Naive thymus-derived CD8-positive, alpha-beta T cell (primary cell): ENCODE data around the gene DNASE2. TPM values are rescaled to one million over a fixed set of nuclear protein-coding genes. Genes with fewer than 3 reads are reported as not detected.
A peak's percentile ranks its signal among the peaks of the same experiment; 100 is the strongest.
"Not testable (repeated sequence)": the region's sequence is repeated elsewhere in the genome, so short reads cannot be mapped to it uniquely, and the experiment has no call there.

Source experiments
- ATAC-seq, 2 donors: fragments of 150-1000 bp; cut with Tn5 transposase in 1 of 2; sonication (Bioruptor Pico), chemical (Tn5 transposase) in 1 of 2; 1 replicate in 1 of 2; 2 replicates in 1 of 2; pipeline ENCODE4 v1.10.0; 2021; ENCODE audit warnings: mild to moderate bottlenecking in 2 of 2, moderate library complexity in 2 of 2
- POLR2A ChIA-PET: fragments of 350-600 bp; sonication (Branson Sonifier 250); formaldehyde crosslinking; loops from one replicate; lab custom pipeline; 2021; ENCODE audit warnings: antibody characterized with exemption; lab: Charles Lee
- DNase-seq, 10 donors: peaks; one replicate each; pipeline versions ENCODE4 v3.0.0 to v3.0.0-alpha.2; 2020 to 2022
- H3K27ac Mint-ChIP-seq, 10 donors: one replicate each; pipeline ENCODE4 v1.8.0; 2020 to 2022; ENCODE audit warnings: mild to moderate bottlenecking in 10 of 10, mixed read lengths in 10 of 10, moderate library complexity in 4 of 10, inconsistent platforms in 1 of 10
- H3K27me3 Mint-ChIP-seq, 5 donors: one replicate each; pipeline ENCODE4 v1.8.0; 2021 to 2022; ENCODE audit warnings: mixed read lengths in 5 of 5
- H3K36me3 Mint-ChIP-seq, 3 donors: one replicate each; pipeline ENCODE4 v1.8.0; 2020 to 2022; ENCODE audit warnings: mixed read lengths in 3 of 3, mild to moderate bottlenecking in 2 of 3, inconsistent platforms in 1 of 3
- H3K4me1 Mint-ChIP-seq, 4 donors: one replicate each; pipeline ENCODE4 v1.8.0; 2021 to 2022; ENCODE audit warnings: mixed read lengths in 4 of 4
- H3K4me3 Mint-ChIP-seq, 10 donors: one replicate each; pipeline ENCODE4 v1.8.0; 2020 to 2022; ENCODE audit warnings: mild to moderate bottlenecking in 10 of 10, mixed read lengths in 10 of 10, moderate library complexity in 6 of 10, inconsistent platforms in 1 of 10
- H3K9me3 Mint-ChIP-seq, 9 donors: one replicate each; pipeline ENCODE4 v1.8.0; 2020 to 2022; ENCODE audit warnings: mixed read lengths in 9 of 9, mild to moderate bottlenecking in 3 of 9, inconsistent platforms in 1 of 9, moderate library complexity in 1 of 9
- polyA plus RNA-seq, 3 donors: library from polyadenylated mRNA; unstranded; fragments of 300-500 nt; fragmentation: Illumina TruSeq; gene quantifications; one replicate each; pipeline ENCODE4 v1.2.3, GENCODE V29; 2021
- total RNA-seq, 8 experiments: library from RNA in 2 of 8; stranded (reverse) in 2 of 8; gene quantifications; one replicate each; pipeline ENCODE4 v1.2.3 and lab custom pipeline; 2021 to 2026

DNASE2 gene
- total and polyA plus RNA-seq, 5 experiments from 2014 or later: 26.2 to 49.5 (median 46.1) TPM

DNA sequence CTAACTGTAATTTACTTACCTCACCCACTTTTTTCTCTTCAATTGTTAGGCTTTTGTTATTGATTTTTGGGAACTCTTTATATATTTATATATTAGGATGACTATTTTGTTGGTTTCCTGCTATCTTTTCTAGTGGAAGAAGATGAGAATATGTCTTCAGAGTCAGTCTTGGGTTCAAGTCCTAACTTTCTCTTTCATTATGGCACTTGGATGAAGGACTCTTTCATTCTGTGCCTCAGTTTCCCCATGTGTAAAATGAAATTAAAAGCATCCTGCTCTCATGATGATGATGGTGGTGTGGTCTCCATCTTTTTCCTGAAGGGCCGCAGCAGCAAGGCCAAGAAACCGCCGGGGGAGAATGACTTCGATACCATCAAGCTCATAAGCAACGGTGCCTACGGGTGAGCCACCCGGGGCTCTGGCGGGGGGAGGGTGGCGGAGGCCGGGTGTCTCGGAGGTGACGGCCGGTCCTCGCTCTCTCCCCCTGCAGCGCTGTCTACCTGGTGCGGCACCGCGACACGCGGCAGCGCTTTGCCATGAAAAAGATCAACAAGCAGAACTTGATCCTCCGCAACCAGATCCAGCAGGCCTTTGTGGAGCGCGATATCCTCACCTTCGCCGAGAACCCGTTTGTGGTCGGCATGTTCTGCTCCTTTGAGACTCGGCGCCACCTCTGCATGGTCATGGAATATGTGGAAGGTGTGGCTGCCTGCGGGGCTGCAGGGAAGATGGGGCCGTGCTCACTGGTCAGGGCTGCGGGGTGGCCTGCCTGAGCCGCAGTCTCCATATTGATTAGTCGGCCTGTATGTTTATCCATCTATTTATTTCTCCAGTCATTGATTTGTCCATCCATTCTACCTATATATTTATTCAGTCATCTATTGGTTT is 23.0 kb downstream of the DNASE2 start:
- no peak for ATAC-seq
- peaks cover 0 to 2% (median 0%) of the 10 kb centered on the region in 5 donors for H3K27me3 Mint-ChIP-seq
- peak in 1 of 10 donors; percentile 58 for DNase-seq
- POLR2A ChIA-PET: interaction anchor here (0.6 kb wide), 1 partner anchor 27 kb away, joined by 3 read pairs; no protein-coding TSS in a partner anchor
- no peaks in the 10 kb centered on the region for H3K4me1 Mint-ChIP-seq
- H3K36me3 Mint-ChIP-seq: peaks cover 0 to 8% (median 2%) of the 10 kb centered on the region in 3 donors
- peaks cover 0 to 18% (median 3%) of the 10 kb centered on the region in 9 donors for H3K9me3 Mint-ChIP-seq
- no peak overlapping the region for H3K4me3 Mint-ChIP-seq
- no peak overlapping the region for H3K27ac Mint-ChIP-seq

DNA sequence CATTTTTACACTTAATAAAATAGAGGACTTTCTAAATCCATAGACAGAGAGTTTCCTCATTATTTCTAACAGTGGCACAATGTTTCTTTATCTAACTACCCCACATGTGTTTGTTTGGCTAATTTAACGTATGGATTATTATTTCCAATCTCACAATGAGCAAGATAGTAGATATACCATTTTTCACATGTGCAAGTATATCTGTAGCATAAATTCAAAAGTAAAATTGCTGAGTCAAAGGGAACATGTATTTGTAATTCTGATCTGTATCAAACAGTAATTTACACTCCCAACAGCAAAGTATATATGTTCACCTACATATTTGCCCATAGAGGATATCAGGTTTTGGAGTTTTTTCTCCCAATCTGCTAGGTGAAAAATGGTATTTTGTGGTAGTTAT is 24.6 kb downstream of the DNASE2 start:
- no peak overlapping the region for H3K4me3 Mint-ChIP-seq
- peaks cover 0 to 18% (median 3%) of the 10 kb centered on the region in 9 donors for H3K9me3 Mint-ChIP-seq
- no peak overlapping the region for H3K27ac Mint-ChIP-seq
- DNase-seq (no peak), ATAC-seq (no peak)
- peaks cover 0 to 8% (median 2%) of the 10 kb centered on the region in 3 donors for H3K36me3 Mint-ChIP-seq
- H3K27me3 Mint-ChIP-seq: peaks cover 0 to 2% (median 0%) of the 10 kb centered on the region in 5 donors
- H3K4me1 Mint-ChIP-seq: no peaks in the 10 kb centered on the region
- POLR2A ChIA-PET: interaction anchor here (0.6 kb wide), 1 partner anchor 26 kb away, joined by 3 read pairs; no protein-coding TSS in a partner anchor

DNA sequence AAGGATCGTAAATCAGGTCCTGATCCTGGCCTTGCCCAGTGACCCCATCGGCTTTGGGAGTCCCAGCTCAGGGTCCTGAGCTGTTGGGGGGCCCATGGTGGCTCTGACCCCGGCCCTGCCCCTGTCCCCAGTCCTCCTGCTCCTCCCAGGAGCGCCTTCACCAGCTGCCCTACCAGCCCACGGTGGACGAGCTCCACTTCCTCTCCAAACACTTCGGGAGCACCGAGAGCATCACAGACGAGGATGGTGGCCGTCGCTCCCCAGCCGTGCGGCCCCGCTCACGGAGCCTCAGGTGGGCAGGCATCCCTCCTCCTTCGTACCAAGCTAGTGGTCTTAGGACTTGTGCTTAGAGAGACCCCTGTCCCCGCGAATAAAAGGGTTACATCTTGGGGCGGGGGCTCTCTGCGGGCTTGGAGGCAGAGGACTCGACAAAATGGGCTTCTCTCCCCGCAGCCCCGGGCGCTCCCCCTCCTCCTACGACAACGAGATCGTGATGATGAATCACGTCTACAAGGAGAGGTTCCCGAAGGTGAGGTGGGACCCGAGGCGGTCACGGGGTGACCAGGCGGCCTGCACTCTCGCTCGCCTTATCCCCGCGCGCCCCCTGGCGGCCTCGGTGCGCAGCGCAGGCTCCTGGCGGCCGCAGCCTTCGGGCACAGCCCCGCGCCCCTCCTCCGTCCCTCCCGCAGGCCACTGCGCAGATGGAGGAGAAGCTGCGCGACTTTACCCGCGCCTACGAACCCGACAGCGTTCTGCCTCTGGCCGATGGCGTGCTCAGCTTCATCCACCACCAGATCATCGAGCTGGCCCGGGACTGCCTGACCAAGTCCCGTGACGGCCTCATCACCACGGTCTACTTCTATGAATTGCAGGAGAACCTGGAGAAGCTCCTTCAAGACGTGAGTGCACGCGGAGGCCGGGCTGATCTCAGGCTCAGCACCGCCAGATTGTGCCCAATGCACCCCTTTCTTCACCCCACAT is 33.8 kb downstream of the DNASE2 start:
- peak overlapping the region in 8 of 10 donors; percentile 29 to 67 (median 50) for H3K4me3 Mint-ChIP-seq
- peaks cover 0 to 2% (median 0%) of the 10 kb centered on the region in 3 donors for H3K36me3 Mint-ChIP-seq
- peak overlapping the region in 1 of 10 donors; percentile 76 for H3K27ac Mint-ChIP-seq
- DNase-seq (peak; percentile 56 to 85 (median 79)), ATAC-seq (peak; percentile 94 to 98)
- peaks cover 16 to 46% (median 28%) of the 10 kb centered on the region in 5 donors for H3K27me3 Mint-ChIP-seq
- POLR2A ChIA-PET: interaction anchor here (0.5 to 2.1 kb wide), 10 partner anchors 15 to 1842 kb away, joined by 3 to 8 read pairs (median 4); no protein-coding TSS in a partner anchor
- H3K9me3 Mint-ChIP-seq: no peaks in the 10 kb centered on the region
- peaks cover 3 to 7% (median 6%) of the 10 kb centered on the region in 4 donors for H3K4me1 Mint-ChIP-seq

DNA sequence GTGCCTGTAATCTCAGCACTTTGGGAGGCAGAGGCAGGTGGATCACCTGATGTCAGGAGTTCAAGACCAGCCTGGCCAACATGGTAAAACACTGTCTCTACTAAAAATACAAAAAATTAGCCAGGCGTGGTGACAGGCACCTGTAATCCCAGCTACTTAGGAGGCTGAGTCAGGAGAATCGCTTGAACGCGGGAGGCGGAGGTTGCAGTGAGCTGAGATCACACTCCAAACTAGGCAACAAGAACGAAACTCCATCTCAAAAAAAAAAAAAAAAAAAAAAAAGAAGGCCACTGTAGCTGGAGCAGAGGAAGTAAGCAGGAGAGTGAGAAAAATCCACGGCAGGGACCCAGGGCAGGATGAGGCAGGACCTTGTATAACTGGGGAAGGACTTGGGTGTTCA is 34.6 kb downstream of the DNASE2 start:
- Mint-ChIP-seq H3K4me3 (peak overlapping the region in 1 of 10 donors; percentile 6), H3K4me1 (peaks cover 7 to 11% (median 9%) of the 10 kb centered on the region in 4 donors), H3K27me3 (peaks cover 21 to 52% (median 34%) of the 10 kb centered on the region in 5 donors)
- H3K27ac Mint-ChIP-seq, DNase-seq, ATAC-seq, H3K9me3 Mint-ChIP-seq, H3K36me3 Mint-ChIP-seq: not testable (repeated sequence)
- POLR2A ChIA-PET: interaction anchor here (0.6 to 2.1 kb wide), 6 partner anchors 46 to 1843 kb away, joined by 3 to 8 read pairs (median 4); no protein-coding TSS in a partner anchor

DNA sequence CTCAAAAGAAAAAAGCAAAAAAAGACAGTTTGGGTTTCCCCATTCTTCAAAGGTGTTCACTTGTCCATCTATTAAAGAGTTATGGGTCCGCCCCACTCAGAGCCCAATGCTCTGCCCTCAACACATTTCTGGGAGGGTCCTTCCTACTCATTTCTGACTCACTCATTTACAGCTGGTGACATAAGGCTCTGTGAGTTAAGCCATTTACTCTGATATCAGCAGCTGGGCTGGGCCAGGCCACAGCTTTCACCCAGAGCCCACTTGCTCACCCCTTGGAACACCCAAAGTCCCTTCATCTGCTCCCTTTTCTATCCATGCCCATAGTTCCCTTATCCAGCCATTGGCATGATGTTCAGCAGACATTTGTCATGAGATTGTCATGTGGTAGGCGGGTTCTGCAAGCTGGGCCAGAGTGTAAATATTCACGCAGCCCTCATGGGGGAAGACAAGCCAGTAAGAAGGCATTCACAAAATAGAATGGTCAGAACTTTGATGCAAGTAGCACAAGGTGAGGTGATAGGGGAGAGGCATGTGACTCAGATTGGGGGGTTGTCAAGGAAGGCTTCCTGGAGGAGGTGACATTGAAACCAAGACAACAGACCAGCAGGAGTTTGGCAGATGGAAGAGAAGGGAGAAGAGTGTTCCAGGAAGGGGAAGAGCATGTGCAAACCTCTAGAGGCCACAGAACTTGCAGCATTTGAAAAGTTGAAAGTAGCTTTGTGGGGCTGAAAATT is 37.1 kb downstream of the DNASE2 start:
- Mint-ChIP-seq H3K27ac (no peak overlapping the region), H3K36me3 (peaks cover 0 to 11% (median 2%) of the 10 kb centered on the region in 3 donors), H3K27me3 (peaks cover 38 to 75% (median 56%) of the 10 kb centered on the region in 5 donors), H3K9me3 (no peaks in the 10 kb centered on the region), H3K4me3 (no peak overlapping the region), H3K4me1 (peaks cover 21 to 31% (median 29%) of the 10 kb centered on the region in 4 donors)
- DNase-seq: no peak
- no peak for ATAC-seq
- POLR2A ChIA-PET: interaction anchor here (0.5 kb wide), 2 partner anchors 36 to 117 kb away, joined by 3 to 5 read pairs; no protein-coding TSS in a partner anchor

DNA sequence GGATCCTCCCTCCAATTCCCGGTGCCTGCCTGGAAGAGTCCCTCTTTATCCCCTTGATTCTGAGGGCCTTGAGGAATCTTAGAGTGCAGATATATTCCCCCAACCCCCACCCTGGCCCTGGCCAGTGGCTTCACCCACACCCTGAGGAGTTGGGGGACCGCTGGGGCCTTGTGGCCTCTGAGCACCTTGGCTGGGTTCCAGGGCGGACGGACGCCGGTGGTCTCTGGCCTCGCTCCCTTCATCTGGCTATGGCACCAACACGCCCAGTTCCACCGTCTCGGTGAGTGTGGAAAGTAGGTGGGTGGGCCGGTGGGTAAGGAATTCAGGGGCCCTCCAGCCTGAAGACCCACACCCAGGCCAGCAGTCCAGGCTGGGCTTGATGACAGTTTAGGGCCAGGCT is 37.9 kb downstream of the DNASE2 start:
- Mint-ChIP-seq H3K36me3 (peaks cover 0 to 11% (median 2%) of the 10 kb centered on the region in 3 donors), H3K4me3 (no peak overlapping the region), H3K27me3 (peaks cover 38 to 83% (median 54%) of the 10 kb centered on the region in 5 donors), H3K4me1 (peaks cover 23 to 39% (median 34%) of the 10 kb centered on the region in 4 donors), H3K27ac (no peak overlapping the region), H3K9me3 (no peaks in the 10 kb centered on the region)
- POLR2A ChIA-PET: no interaction called here
- no peak for ATAC-seq
- no peak for DNase-seq

DNA sequence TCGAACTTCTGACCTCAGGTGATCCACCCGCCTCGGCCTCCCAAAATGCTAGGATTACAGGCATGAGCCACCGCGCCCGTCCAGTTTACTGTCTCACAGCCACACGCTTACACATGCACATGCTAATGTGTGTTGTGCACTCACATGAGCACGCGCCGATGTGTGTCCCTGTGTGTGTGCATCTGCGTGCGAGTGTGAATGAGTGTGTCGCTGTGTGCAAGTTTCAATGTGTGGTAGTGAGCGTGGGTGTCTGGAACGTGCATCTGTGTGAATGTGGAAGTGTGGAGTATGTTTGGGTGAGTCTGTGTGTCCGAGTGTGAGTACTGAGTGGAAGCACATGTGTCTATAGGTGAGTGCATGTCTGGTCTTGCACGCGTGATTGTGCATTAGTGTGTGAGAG is 38.7 kb downstream of the DNASE2 start:
- peak overlapping the region in 1 of 10 donors; percentile 11 for H3K4me3 Mint-ChIP-seq
- no peaks in the 10 kb centered on the region for H3K9me3 Mint-ChIP-seq

DNA sequence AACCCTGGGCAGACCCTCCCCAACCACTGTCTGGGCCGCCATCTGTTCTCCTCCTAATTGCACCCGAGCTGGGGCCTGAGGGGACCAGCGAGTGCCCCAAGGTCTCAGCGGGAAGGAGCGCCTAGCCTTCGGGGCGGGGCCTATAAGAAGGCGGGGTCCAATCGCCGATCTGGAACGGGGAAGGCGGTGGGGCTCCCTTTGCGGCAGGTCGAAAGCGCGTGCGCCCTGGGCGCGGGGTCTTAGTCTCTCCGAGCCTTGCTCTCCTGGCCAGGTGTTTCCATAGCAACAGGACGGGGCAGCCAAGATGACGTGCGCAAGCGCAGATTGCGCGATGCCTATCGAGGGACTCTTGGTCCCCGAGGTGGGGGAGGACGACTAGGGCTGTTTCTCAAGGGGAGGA is 40.2 kb downstream of the DNASE2 start:
- H3K9me3 Mint-ChIP-seq: no peaks in the 10 kb centered on the region
- POLR2A ChIA-PET: no interaction called here
- H3K4me3 Mint-ChIP-seq: peak overlapping the region; percentile 7 to 75 (median 42)
- peaks cover 51 to 89% (median 61%) of the 10 kb centered on the region in 5 donors for H3K27me3 Mint-ChIP-seq
- peaks cover 0 to 11% (median 2%) of the 10 kb centered on the region in 3 donors for H3K36me3 Mint-ChIP-seq
- H3K27ac Mint-ChIP-seq: no peak overlapping the region
- DNase-seq (no peak), ATAC-seq (no peak)
- peaks cover 19 to 43% (median 33%) of the 10 kb centered on the region in 4 donors for H3K4me1 Mint-ChIP-seq

More for the DNA sequence above, 38.7 kb downstream of the DNASE2 start:
- H3K27me3 Mint-ChIP-seq: peaks cover 43 to 88% (median 56%) of the 10 kb centered on the region in 5 donors
- DNase-seq: no peak
- peaks cover 21 to 36% (median 34%) of the 10 kb centered on the region in 4 donors for H3K4me1 Mint-ChIP-seq
- POLR2A ChIA-PET: no interaction called here
- peaks cover 0 to 11% (median 2%) of the 10 kb centered on the region in 3 donors for H3K36me3 Mint-ChIP-seq
- no peak overlapping the region for H3K27ac Mint-ChIP-seq
- no peak for ATAC-seq

DNA sequence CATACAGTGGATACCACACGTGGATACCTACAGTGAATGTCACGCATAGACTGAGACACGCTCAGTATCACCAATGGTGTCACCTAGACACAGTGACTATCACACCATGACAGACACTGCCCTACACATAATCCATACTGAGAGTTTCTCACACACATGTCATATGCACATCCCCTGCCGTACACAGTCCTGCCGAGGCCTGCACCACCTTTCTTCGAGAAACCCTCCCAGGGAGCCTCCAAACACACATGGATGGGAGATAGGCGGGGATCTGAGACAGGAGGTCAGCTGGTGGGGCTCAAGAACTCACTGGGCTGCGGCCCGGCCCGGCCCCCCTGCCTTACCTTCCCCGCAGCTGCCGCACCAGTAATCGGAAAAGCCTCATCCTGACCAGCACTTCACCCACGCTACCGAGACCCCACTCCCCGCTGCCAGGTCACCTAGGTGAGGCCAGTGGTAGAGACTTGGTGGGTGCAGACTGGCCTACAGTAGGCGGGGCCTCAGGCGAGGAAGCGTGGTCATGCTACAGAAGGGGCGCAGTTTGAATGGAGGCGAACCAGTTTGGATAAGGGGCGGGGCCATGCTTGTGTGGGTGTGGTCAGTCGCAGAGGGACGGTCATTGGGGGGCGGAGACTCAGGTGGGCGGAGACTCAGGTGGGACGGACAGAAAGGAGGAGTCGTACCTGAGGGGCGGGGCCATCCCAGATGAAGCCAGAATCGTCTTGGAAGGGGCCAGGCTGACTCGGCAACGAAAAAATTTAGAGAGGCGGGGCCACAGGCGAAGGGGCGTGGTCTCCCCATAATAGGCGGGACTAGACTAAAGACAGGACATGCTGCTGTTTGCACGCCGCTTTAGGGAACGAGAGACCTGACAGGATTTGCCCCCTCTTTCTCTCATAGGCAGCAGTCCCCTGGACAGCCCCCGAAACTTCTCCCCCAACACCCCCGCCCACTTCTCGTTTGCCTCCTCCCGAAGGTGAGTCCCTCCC is 40.9 kb downstream of the DNASE2 start:
- Mint-ChIP-seq H3K4me3 (peak overlapping the region in 9 of 10 donors; percentile 7 to 75 (median 43)), H3K4me1 (peaks cover 19 to 43% (median 33%) of the 10 kb centered on the region in 4 donors), H3K27me3 (peaks cover 54 to 89% (median 66%) of the 10 kb centered on the region in 5 donors), H3K27ac (peak overlapping the region in 1 of 10 donors; percentile 70), H3K9me3 (no peaks in the 10 kb centered on the region), H3K36me3 (peaks cover 0 to 11% (median 2%) of the 10 kb centered on the region in 3 donors)
- DNase-seq: peak in 4 of 10 donors; percentile 14 to 39 (median 28)
- ATAC-seq: peak in 1 of 2 donors; percentile 24
- POLR2A ChIA-PET: no interaction called here
